HFFc6 (cell line): ENCODE results near the gene MRPL32. TPM values are rescaled to one million over a fixed set of nuclear protein-coding genes. Genes with fewer than 3 reads are reported as not detected.

Source experiments
- DNase-seq: peaks from one replicate; pipeline ENCODE4 v3.0.0-alpha.2; 2018
- H3K27ac Mint-ChIP-seq: 2 replicates; pipeline ENCODE4 v1.8.0; 2020; ENCODE audit warnings: mild to moderate bottlenecking, mixed read lengths
- H3K27me3 Mint-ChIP-seq: 2 replicates; pipeline ENCODE4 v1.8.0; 2021; ENCODE audit warnings: mild to moderate bottlenecking, moderate library complexity, mixed read lengths; ENCODE audit not compliant: insufficient read depth
- H3K36me3 Mint-ChIP-seq: 2 replicates; pipeline ENCODE4 v1.8.0; 2021; ENCODE audit warnings: low read depth, mixed read lengths
- H3K4me1 Mint-ChIP-seq: 2 replicates; pipeline ENCODE4 v1.8.0; 2020; ENCODE audit warnings: low read depth, mixed read lengths
- H3K4me3 Mint-ChIP-seq: 2 replicates; pipeline ENCODE4 v1.8.0; 2020; ENCODE audit warnings: mild to moderate bottlenecking, moderate library complexity, mixed read lengths
- H3K9me3 Mint-ChIP-seq: 2 replicates; pipeline ENCODE4 v1.8.0; 2020; ENCODE audit warnings: mild to moderate bottlenecking, mixed read lengths
- CTCF ChIP-seq: fragments of 200-600 bp; sonication (generic); IDR thresholded peaks from 2 replicates; pipeline ENCODE4 v1.5.0; 2021; ENCODE audit warnings: antibody characterized with exemption, mild to moderate bottlenecking
- total RNA-seq, 6 experiments: library from RNA; stranded (reverse); fragmentation: NEBNext Ultra II Directional; extraction: Animal tissue kit (Norgen Biotek cat#: 25700); gene quantifications; 2 replicates in 1 of 6; 3 replicates in 5 of 6; pipeline ENCODE4 v1.2.3, GENCODE V29; 2021

The MRPL32 gene
- total RNA-seq, 6 experiments from 2014 or later: 49.2 to 69.6 (median 58.8) TPM

DNA sequence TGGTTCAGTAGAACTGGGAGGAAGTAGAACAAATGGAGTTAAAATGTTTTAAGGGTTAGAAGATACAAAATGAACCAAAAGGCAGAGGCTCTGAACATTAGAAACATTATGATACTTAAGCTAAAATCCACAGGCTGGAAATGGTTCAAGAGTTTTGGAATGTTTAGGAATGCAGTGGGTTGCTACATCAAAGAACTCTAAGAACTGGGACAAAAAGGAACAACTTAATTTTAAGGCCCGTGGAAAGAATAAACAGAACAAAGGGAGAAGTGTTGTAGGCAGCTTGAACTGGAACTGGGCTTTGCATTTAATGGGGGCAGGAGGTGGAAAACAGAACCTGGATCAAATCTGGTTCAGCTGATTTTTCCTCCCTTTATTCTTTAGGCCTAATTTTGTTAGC lies 16.8 kb upstream of the MRPL32 start:
- Mint-ChIP-seq H3K4me1 (peaks cover 55% of the 10 kb centered on the region), H3K36me3 (peaks cover 31% of the 10 kb centered on the region), H3K27me3 (peaks cover 3% of the 10 kb centered on the region; the same call in 1 of the 2 replicates), H3K9me3 (no peaks in the 10 kb centered on the region), H3K4me3 (no peak overlapping the region; the same call in 1 of the 2 replicates), H3K27ac (peak overlapping the region; percentile 69)
- DNase-seq: no peak
- no peak for TF ChIP-seq CTCF

DNA sequence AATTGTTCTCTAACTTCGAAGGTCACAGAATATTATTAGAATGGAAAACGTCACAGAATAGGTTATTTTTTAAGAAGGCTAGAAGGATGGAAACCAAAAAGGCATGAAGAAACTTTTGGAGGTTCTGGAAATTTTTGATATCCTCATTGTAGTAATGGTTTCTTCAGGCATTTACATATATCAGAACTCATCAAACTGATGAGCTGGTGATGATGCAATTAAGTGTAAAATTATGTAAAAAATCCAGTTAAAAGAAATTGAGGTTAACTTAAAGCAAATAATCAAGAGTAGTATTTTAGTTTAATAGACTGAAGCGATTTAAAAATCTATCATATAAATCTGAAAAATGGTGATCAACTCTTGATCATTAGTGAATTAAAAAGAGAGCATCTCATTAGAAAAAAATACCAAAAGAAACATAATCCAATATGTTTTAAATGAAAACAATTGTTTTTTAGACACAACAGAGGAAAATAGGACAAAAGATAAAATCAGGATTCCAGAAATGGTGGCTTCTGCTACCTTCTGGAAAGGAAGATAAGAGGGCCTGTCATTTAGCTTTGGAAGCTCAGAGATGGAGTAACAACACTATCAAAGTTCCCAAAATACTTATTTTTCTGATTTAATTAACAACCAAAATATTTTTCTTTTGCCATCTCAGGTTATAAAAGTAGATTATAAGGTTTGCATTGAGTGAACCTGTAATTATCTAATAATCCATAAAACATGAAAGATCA lies 10.0 kb upstream of the MRPL32 start:
- no peaks in the 10 kb centered on the region for H3K27me3 Mint-ChIP-seq
- H3K9me3 Mint-ChIP-seq: no peaks in the 10 kb centered on the region
- H3K36me3 Mint-ChIP-seq: peaks cover 57% of the 10 kb centered on the region
- peaks cover 11% of the 10 kb centered on the region for H3K4me1 Mint-ChIP-seq
- TF ChIP-seq CTCF: no peak
- no peak overlapping the region for H3K4me3 Mint-ChIP-seq
- DNase-seq: no peak
- H3K27ac Mint-ChIP-seq: no peak overlapping the region

DNA sequence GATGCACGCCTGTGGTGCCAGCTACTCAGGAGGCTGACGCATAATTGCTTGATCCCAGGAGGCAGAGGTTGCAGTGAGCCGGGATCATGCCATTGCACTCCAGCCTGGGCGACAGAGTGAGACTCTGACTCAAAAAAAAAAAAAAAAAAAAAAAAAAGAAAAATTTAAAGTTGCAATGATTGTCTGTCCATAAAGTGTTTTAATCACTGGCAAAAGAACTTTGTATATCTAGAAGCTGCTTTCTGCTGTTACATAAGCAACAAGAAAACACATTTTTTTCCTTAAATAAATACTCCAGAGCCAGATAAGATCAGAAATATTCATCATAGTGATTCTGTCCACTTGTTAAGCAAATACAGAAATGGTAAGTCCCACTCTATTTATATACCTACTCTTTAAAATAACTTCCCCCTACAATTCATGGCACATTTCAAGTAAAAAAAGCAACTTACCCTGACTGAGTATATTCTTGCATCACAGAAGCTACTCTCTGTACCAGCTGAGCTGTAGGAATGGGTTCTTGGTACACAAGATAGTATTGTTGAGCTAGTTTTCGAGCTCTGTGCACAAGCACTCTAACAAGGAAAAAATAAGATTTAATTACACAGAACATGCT lies 7.8 kb upstream of the MRPL32 start:
- Mint-ChIP-seq H3K36me3 (peaks cover 50% of the 10 kb centered on the region), H3K4me3 (no peak overlapping the region), H3K9me3 (no peaks in the 10 kb centered on the region), H3K27me3 (no peaks in the 10 kb centered on the region; the same call in 1 of the 2 replicates), H3K27ac (no peak overlapping the region), H3K4me1 (peaks cover 28% of the 10 kb centered on the region)
- TF ChIP-seq CTCF: no peak
- no peak for DNase-seq

DNA sequence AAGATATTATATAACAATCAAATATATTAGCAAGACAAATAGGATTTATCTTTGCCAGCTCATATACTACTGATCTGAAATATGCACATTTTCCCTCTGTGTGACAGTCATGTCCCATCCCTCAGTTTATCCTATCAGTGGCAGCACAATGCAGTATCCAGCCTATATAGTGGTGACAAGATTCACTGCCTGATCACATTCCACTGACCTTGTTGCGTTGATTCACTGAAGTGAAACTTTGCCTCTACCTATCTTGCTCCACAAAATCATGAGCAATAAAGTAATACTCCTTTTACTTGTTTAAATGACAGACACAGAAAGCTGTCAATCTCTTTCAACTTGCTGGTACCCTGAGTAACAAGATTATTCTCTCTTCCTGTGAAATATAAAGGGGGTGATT lies 6.5 kb upstream of the MRPL32 start:
- Mint-ChIP-seq H3K4me1 (peaks cover 41% of the 10 kb centered on the region), H3K27me3 (no peaks in the 10 kb centered on the region; the same call in 1 of the 2 replicates), H3K4me3 (no peak overlapping the region), H3K27ac (no peak overlapping the region), H3K36me3 (peaks cover 37% of the 10 kb centered on the region), H3K9me3 (no peaks in the 10 kb centered on the region)
- no peak for DNase-seq
- no peak for TF ChIP-seq CTCF

DNA sequence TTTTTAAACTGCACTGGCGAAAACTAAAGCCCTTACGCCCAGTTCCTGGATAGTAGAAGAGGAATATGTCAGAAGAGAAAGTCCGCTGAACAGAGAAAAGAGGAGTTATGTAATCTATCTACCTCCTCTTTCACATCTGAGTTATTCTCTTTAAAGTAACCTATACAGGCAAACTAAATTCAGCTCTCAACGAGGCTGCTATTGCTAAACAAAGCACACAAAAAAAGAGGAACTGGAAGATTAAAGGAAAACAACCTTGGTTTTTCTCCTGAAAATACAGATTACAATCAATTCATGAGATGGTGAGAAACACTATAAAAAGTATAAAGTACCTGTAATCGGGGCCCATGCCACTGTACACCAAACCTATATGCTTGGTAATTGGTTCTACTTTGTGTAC lies 6.0 kb upstream of the MRPL32 start:
- no peak overlapping the region for H3K4me3 Mint-ChIP-seq
- H3K27ac Mint-ChIP-seq: no peak overlapping the region
- DNase-seq: no peak
- no peak for TF ChIP-seq CTCF
- no peaks in the 10 kb centered on the region for H3K9me3 Mint-ChIP-seq
- peaks cover 31% of the 10 kb centered on the region for H3K36me3 Mint-ChIP-seq
- peaks cover 45% of the 10 kb centered on the region for H3K4me1 Mint-ChIP-seq
- no peaks in the 10 kb centered on the region; the same call in 1 of the 2 replicates for H3K27me3 Mint-ChIP-seq
